Neural cell (in vitro differentiated cells): ENCODE measurements around the gene TELO2. TPM values are rescaled to one million over a fixed set of nuclear protein-coding genes. Genes with fewer than 3 reads are reported as not detected.

ENCODE experiments used
- H2AFZ ChIP-seq: fragments of 200-600, 300-800 bp; sonication (generic), shearing (Covaris generic); 2 replicates; pipeline ENCODE4 v1.6.0; 2014; ENCODE audit warnings: low read depth, mild to moderate bottlenecking, antibody characterized with exemption, low read length, moderate library complexity
- H3F3A ChIP-seq: fragments of 200-600 bp; shearing (Covaris generic); 2 replicates; pipeline ENCODE4 v1.6.1; 2016; ENCODE audit warnings: mild to moderate bottlenecking, moderate library complexity, mixed read lengths, antibody characterized with exemption, low read length; ENCODE audit not compliant: insufficient read depth, poor library complexity, severe bottlenecking
- H3K27ac ChIP-seq: fragments of 200-600, 300-800 bp; sonication (generic), shearing (Covaris generic); 2 replicates; pipeline ENCODE4 v1.5.1; 2014; ENCODE audit warnings: mild to moderate bottlenecking, low read length, moderate library complexity
- H3K27me3 ChIP-seq: fragments of 300-800, 200-600 bp; sonication (generic), shearing (Covaris generic); 2 replicates; pipeline ENCODE4 v1.6.0; 2014; ENCODE audit warnings: mild to moderate bottlenecking, low read depth, low read length, moderate library complexity; ENCODE audit not compliant: insufficient read depth
- H3K36me3 ChIP-seq: fragments of 300-800, 200-600 bp; sonication (generic), shearing (Covaris generic); 2 replicates; pipeline ENCODE4 v1.5.1; 2014; ENCODE audit warnings: mild to moderate bottlenecking, antibody characterized with exemption, low read length, moderate library complexity; ENCODE audit not compliant: insufficient read depth
- H3K4me2 ChIP-seq: fragments of 300-800, 200-600 bp; sonication (generic), shearing (Covaris generic); 2 replicates; pipeline ENCODE4 v1.6.0; 2014; ENCODE audit warnings: mild to moderate bottlenecking, low read length
- H3K4me3 ChIP-seq: fragments of 300-800, 200-600 bp; sonication (generic), shearing (Covaris generic); 2 replicates; pipeline ENCODE4 v1.5.1; 2014; ENCODE audit warnings: mild to moderate bottlenecking, low read length, moderate library complexity
- H3K79me2 ChIP-seq: fragments of 200-600 bp; shearing (Covaris generic); replicated peaks from 2 replicates; pipeline ENCODE4 v1.6.0; 2014; ENCODE audit warnings: mild to moderate bottlenecking, low read length, moderate library complexity; ENCODE audit not compliant: insufficient read depth
- H3K9ac ChIP-seq: fragments of 300-800, 200-600 bp; sonication (generic), shearing (Covaris generic); 2 replicates; pipeline ENCODE4 v1.6.1; 2016; ENCODE audit warnings: mild to moderate bottlenecking, low read length, mixed read lengths
- H3K9me2 ChIP-seq: fragments of 200-600 bp; shearing (Covaris generic); 2 replicates; pipeline ENCODE4 v1.6.1; 2016; ENCODE audit warnings: mild to moderate bottlenecking, low read length, mixed read lengths; ENCODE audit not compliant: insufficient read depth
- H3K9me3 ChIP-seq: fragments of 200-600, 300-800 bp; sonication (generic), shearing (Covaris generic); 2 replicates; pipeline ENCODE4 v1.6.1; 2016; ENCODE audit warnings: mild to moderate bottlenecking, mixed run types, low read length, moderate library complexity, mixed read lengths
- H4K20me1 ChIP-seq: fragments of 200-600 bp; shearing (Covaris generic); 2 replicates; pipeline ENCODE4 v1.6.1; 2016; ENCODE audit warnings: mild to moderate bottlenecking, mixed run types; ENCODE audit not compliant: insufficient read depth
- CTCF ChIP-seq: fragments of 450-650 bp; IDR thresholded peaks from 2 replicates; pipeline ENCODE4 v1.5.1; 2014; ENCODE audit warnings: antibody characterized with exemption, mild to moderate bottlenecking, moderate library complexity; ENCODE audit not compliant: poor library complexity, severe bottlenecking
- EP300 ChIP-seq: fragments of 450-650 bp; conservative IDR thresholded peaks from 2 replicates; pipeline ENCODE4 v1.6.1; 2014; ENCODE audit warnings: antibody characterized with exemption, mild to moderate bottlenecking, moderate library complexity; ENCODE audit not compliant: poor library complexity, severe bottlenecking
- EZH2 ChIP-seq: fragments of 200-600, 300-800 bp; shearing (Covaris generic), sonication (generic); IDR thresholded peaks from 2 replicates; pipeline ENCODE4 v1.6.1; 2014; ENCODE audit warnings: antibody characterized with exemption, low read length, borderline replicate concordance, mild to moderate bottlenecking; ENCODE audit not compliant: insufficient read depth, poor library complexity, severe bottlenecking
- MXI1 ChIP-seq: fragments of 450-650 bp; conservative IDR thresholded peaks from 2 replicates; pipeline ENCODE4 v1.6.1; 2014; ENCODE audit warnings: antibody characterized with exemption, mild to moderate bottlenecking; ENCODE audit not compliant: poor library complexity, severe bottlenecking
- POLR2AphosphoS5 ChIP-seq: IDR thresholded peaks from 2 replicates; pipeline ENCODE4 v1.6.1; 2012
- RAD21 ChIP-seq: fragments of 450-650 bp; conservative IDR thresholded peaks from 2 replicates; pipeline ENCODE4 v1.6.1; 2014; ENCODE audit warnings: antibody characterized with exemption, mild to moderate bottlenecking, moderate library complexity
- REST ChIP-seq: IDR thresholded peaks from 2 replicates; pipeline ENCODE4 v1.6.1; 2012; ENCODE audit warnings: borderline replicate concordance
- SMC3 ChIP-seq: fragments of 450-650 bp; conservative IDR thresholded peaks from 2 replicates; pipeline ENCODE4 v1.6.1; 2014; ENCODE audit warnings: antibody characterized with exemption, mild to moderate bottlenecking, moderate library complexity; ENCODE audit not compliant: poor library complexity
- TAF1 ChIP-seq: IDR thresholded peaks from 2 replicates; pipeline ENCODE4 v1.6.1; 2012; ENCODE audit warnings: low read depth
- polyA plus RNA-seq: library from polyadenylated mRNA; depleted of rRNA; stranded (reverse); fragments of >200 nt; gene quantifications from 2 replicates; pipeline ENCODE4 v1.2.3, GENCODE V29; 2014

Gene TELO2
- polyA plus RNA-seq, 1 donor from 2014 or later: 50.4 TPM

GRCh38 chr16:1541293-1542165, 48.4 kb downstream of the TELO2 start:
- H3K27ac ChIP-seq: no peak overlapping the region
- no peak overlapping the region for H3K4me3 ChIP-seq
- H3K9ac ChIP-seq: no peak overlapping the region
- no peaks in the 10 kb centered on the region for H3K9me2 ChIP-seq
- no peaks in the 10 kb centered on the region for H4K20me1 ChIP-seq
- H3K4me2 ChIP-seq: no peak overlapping the region
- TF ChIP-seq EZH2: no peak
- TF ChIP-seq CTCF: no peak
- no peak for TF ChIP-seq REST
- no peak for TF ChIP-seq POLR2AphosphoS5
- TF ChIP-seq RAD21: no peak
- no peak for TF ChIP-seq EP300
- no peak for TF ChIP-seq TAF1
- no peak for TF ChIP-seq MXI1
- TF ChIP-seq SMC3: no peak
- no peaks in the 10 kb centered on the region for H3K27me3 ChIP-seq
- no peaks in the 10 kb centered on the region for H3F3A ChIP-seq
- no peaks in the 10 kb centered on the region for H3K79me2 ChIP-seq
- no peak overlapping the region for H2AFZ ChIP-seq
- no peaks in the 10 kb centered on the region for H3K9me3 ChIP-seq
- H3K36me3 ChIP-seq: no peaks in the 10 kb centered on the region

GRCh38 chr16:1542166-1542500, 49.0 kb downstream of the TELO2 start:
- H3K79me2 ChIP-seq: no peaks in the 10 kb centered on the region

More at GRCh38 chr16:1542166-1542500, 49.0 kb downstream of the TELO2 start:
- no peak overlapping the region for H3K9ac ChIP-seq
- no peaks in the 10 kb centered on the region for H3F3A ChIP-seq
- no peaks in the 10 kb centered on the region for H3K27me3 ChIP-seq
- H3K27ac ChIP-seq: no peak overlapping the region
- H3K9me2 ChIP-seq: no peaks in the 10 kb centered on the region
- no peak overlapping the region for H3K4me3 ChIP-seq
- no peaks in the 10 kb centered on the region for H3K9me3 ChIP-seq
- TF ChIP-seq TAF1: no peak
- no peak for TF ChIP-seq EZH2
- no peak for TF ChIP-seq MXI1
- TF ChIP-seq REST: no peak
- no peak for TF ChIP-seq SMC3
- no peak for TF ChIP-seq CTCF
- TF ChIP-seq EP300: no peak
- TF ChIP-seq RAD21: no peak
- no peaks in the 10 kb centered on the region for H3K36me3 ChIP-seq
- H3K4me2 ChIP-seq: no peak overlapping the region
- H2AFZ ChIP-seq: no peak overlapping the region
- H4K20me1 ChIP-seq: no peaks in the 10 kb centered on the region
